Effector CD8-positive, alpha-beta T cell (primary cell): ENCODE measurements around the gene IL2RA.
"Not testable (repeated sequence)": the region's sequence is repeated elsewhere in the genome, so short reads cannot be mapped to it uniquely, and the experiment has no call there.

Experiments used
- DNase-seq: peaks from one replicate; lab custom pipeline; 2025; lab: John Stamatoyannopoulos, UW
- total RNA-seq, 4 experiments: gene quantifications; one replicate each; lab custom pipeline; 2026; lab: John Stamatoyannopoulos, UW

The IL2RA gene
- 9.4 to 635 (median 23.5) reads per million in 4 experiments for total RNA-seq

GRCh38 chr10:6062101-6062771 is at the start of gene IL2RA:
Gene IL2RA, minus strand, starts transcription at chr10:6062367. Its CDS starts 216 bp downstream, at chr10:6062151.
- DNase-seq, result peak; percentile 28

- no peak for DNase-seq
These were observed 48.0 kb upstream of the IL2RA start for GRCh38 chr10:6110136-6110535.

GRCh38 chr10:6109444-6109775 is 47.2 kb upstream of the IL2RA start:
- DNase-seq, result no peak

GRCh38 chr10:6108631-6109443 is 46.7 kb upstream of the IL2RA start:
- DNase-seq, result no peak

- no peak for DNase-seq
These were observed 45.9 kb upstream of the IL2RA start for GRCh38 chr10:6108072-6108471.

GRCh38 chr10:6107616-6108015 is 45.4 kb upstream of the IL2RA start:
- DNase-seq, result not testable (repeated sequence)

GRCh38 chr10:6103591-6103990 is 41.4 kb upstream of the IL2RA start:
- DNase-seq, result no peak

- DNase-seq, result no peak
These were observed 40.0 kb upstream of the IL2RA start for GRCh38 chr10:6102128-6102527.

- DNase-seq, result no peak
These were observed 39.0 kb upstream of the IL2RA start for GRCh38 chr10:6101181-6101580.

GRCh38 chr10:6100370-6100769 is 38.2 kb upstream of the IL2RA start:
- DNase-seq, result no peak

GRCh38 chr10:6098156-6098555 is 36.0 kb upstream of the IL2RA start:
- DNase-seq, result no peak

GRCh38 chr10:6097063-6097462 is 34.9 kb upstream of the IL2RA start:
- DNase-seq, result no peak

- DNase-seq, result no peak
These were observed 33.8 kb upstream of the IL2RA start for GRCh38 chr10:6095810-6096570.

- no peak for DNase-seq
These were observed 30.6 kb upstream of the IL2RA start for GRCh38 chr10:6092731-6093130.

GRCh38 chr10:6091630-6092029 is 29.5 kb upstream of the IL2RA start:
- no peak for DNase-seq

- DNase-seq, result no peak
These were observed 27.4 kb upstream of the IL2RA start for GRCh38 chr10:6089334-6090219.

- DNase-seq, result peak; percentile 95
These were observed 26.7 kb upstream of the IL2RA start, which contains the start of gene RBM17 for GRCh38 chr10:6088721-6089333. Gene RBM17, plus strand, starts transcription at chr10:6089034. Its CDS starts 8,032 bp downstream, at chr10:6097066.

GRCh38 chr10:6086375-6087233 is 24.4 kb upstream of the IL2RA start:
- DNase-seq, result peak; percentile 67

- no peak for DNase-seq
These were observed 21.6 kb upstream of the IL2RA start for GRCh38 chr10:6083523-6084475.
